DOHH2 (cell line): ENCODE data around the gene DDX5.

Experiments used
- H3F3A ChIP-seq: fragments of 200-600 bp; sonication (generic), shearing (Covaris generic); 2 replicates; pipeline ENCODE4 v1.6.0; 2016; ENCODE audit warnings: antibody characterized with exemption, mild to moderate bottlenecking; ENCODE audit not compliant: control insufficient read depth, insufficient read depth
- H3K27ac ChIP-seq: fragments of 200-600 bp; sonication (generic); 2 replicates; pipeline ENCODE4 v1.5.1; 2014; ENCODE audit warnings: low read depth, mild to moderate bottlenecking, low read length, moderate library complexity
- H3K27me3 ChIP-seq: fragments of 200-600 bp; sonication (generic); 2 replicates; pipeline ENCODE4 v1.6.1; 2014; ENCODE audit warnings: mild to moderate bottlenecking, low read length, mixed read lengths; ENCODE audit not compliant: control insufficient read depth
- H3K36me3 ChIP-seq: fragments of 200-600 bp; sonication (generic); 2 replicates; pipeline ENCODE4 v1.6.1; 2014; ENCODE audit warnings: mild to moderate bottlenecking, low read length, moderate library complexity, mixed read lengths; ENCODE audit not compliant: control insufficient read depth
- H3K4me1 ChIP-seq: fragments of 200-600 bp; sonication (generic); 2 replicates; pipeline ENCODE4 v1.6.1; 2014; ENCODE audit warnings: mild to moderate bottlenecking, low read length, mixed read lengths; ENCODE audit not compliant: control insufficient read depth
- H3K4me2 ChIP-seq: fragments of 200-600 bp; sonication (generic); 2 replicates; pipeline ENCODE4 v1.6.0; 2014; ENCODE audit warnings: mild to moderate bottlenecking, low read length, moderate library complexity
- H3K4me3 ChIP-seq: fragments of 200-600 bp; sonication (generic); 2 replicates; pipeline ENCODE4 v1.5.1; 2014; ENCODE audit warnings: mild to moderate bottlenecking, low read length, mixed read lengths
- H3K79me2 ChIP-seq: fragments of 200-600 bp; sonication (generic); 2 replicates; pipeline ENCODE4 v1.6.1; 2014; ENCODE audit warnings: mild to moderate bottlenecking, low read length, mixed read lengths; ENCODE audit not compliant: control insufficient read depth
- H3K9me2 ChIP-seq: fragments of 200-600 bp; sonication (generic); replicated peaks from 2 replicates; pipeline ENCODE4 v1.6.1; 2014; ENCODE audit warnings: mild to moderate bottlenecking, low read length, mixed read lengths; ENCODE audit not compliant: control insufficient read depth
- H3K9me3 ChIP-seq: fragments of 200-600 bp; sonication (generic); 2 replicates; pipeline ENCODE4 v1.6.1; 2014; ENCODE audit warnings: antibody characterized with exemption, low read length, mixed read lengths; ENCODE audit not compliant: control insufficient read depth, insufficient read depth
- H4K20me1 ChIP-seq: fragments of 200-600 bp; sonication (generic); 2 replicates; pipeline ENCODE4 v1.6.0; 2014; ENCODE audit warnings: low read depth, mild to moderate bottlenecking, antibody characterized with exemption, low read length, moderate library complexity; ENCODE audit not compliant: control insufficient read depth, insufficient read depth
- CTCF ChIP-seq: fragments of 200-600 bp; sonication (generic); IDR thresholded peaks from one replicate; pipeline ENCODE4 v1.5.1; 2014; ENCODE audit warnings: antibody characterized with exemption, mild to moderate bottlenecking, low read depth, low read length; ENCODE audit not compliant: poor library complexity, severe bottlenecking
- EZH2phosphoT487 ChIP-seq: fragments of 200-600 bp; sonication (generic); IDR thresholded peaks from 2 replicates; pipeline ENCODE4 v1.6.1; 2017; ENCODE audit warnings: borderline replicate concordance, mild to moderate bottlenecking, antibody characterized with exemption, low read length, moderate library complexity, mixed read lengths

The DDX5 gene

GRCh38 chr17:64515419-64515818 lies 9.3 kb upstream of the DDX5 start:
- peaks cover 93% of the 10 kb centered on the region for H3K36me3 ChIP-seq
- H4K20me1 ChIP-seq = no peaks in the 10 kb centered on the region; the same call in 1 of the 2 replicates
- H3F3A ChIP-seq = peaks cover 4% of the 10 kb centered on the region; the same call in 1 of the 2 replicates
- no peak overlapping the region for H3K27ac ChIP-seq
- no peak overlapping the region for H3K4me3 ChIP-seq
- TF ChIP-seq EZH2phosphoT487 = no peak
- no peak for TF ChIP-seq CTCF
- H3K79me2 ChIP-seq = peaks cover 30% of the 10 kb centered on the region
- no peaks in the 10 kb centered on the region for H3K9me2 ChIP-seq
- H3K4me1 ChIP-seq = no peaks in the 10 kb centered on the region
- no peaks in the 10 kb centered on the region for H3K27me3 ChIP-seq
- no peaks in the 10 kb centered on the region for H3K9me3 ChIP-seq
- H3K4me2 ChIP-seq = no peak overlapping the region

GRCh38 chr17:64509179-64509578 lies 3.1 kb upstream of the DDX5 start:
- Histone ChIP-seq H3F3A (peaks cover 16% of the 10 kb centered on the region), H3K27me3 (no peaks in the 10 kb centered on the region), H3K36me3 (peaks cover 86% of the 10 kb centered on the region), H3K27ac (no peak overlapping the region), H3K4me2 (peak overlapping the region; percentile 2; the same call in 1 of the 2 replicates), H3K4me1 (peaks cover 21% of the 10 kb centered on the region), H3K79me2 (peaks cover 69% of the 10 kb centered on the region), H3K4me3 (no peak overlapping the region), H4K20me1 (peaks cover 24% of the 10 kb centered on the region), H3K9me2 (no peaks in the 10 kb centered on the region), H3K9me3 (no peaks in the 10 kb centered on the region)
- no peak for TF ChIP-seq EZH2phosphoT487
- TF ChIP-seq CTCF = no peak

GRCh38 chr17:64508683-64509082 lies 2.6 kb upstream of the DDX5 start:
- Histone ChIP-seq H3K36me3 (peaks cover 86% of the 10 kb centered on the region), H3K27ac (no peak overlapping the region), H3K4me3 (peak overlapping the region; percentile 100), H3K79me2 (peaks cover 74% of the 10 kb centered on the region), H3K9me2 (no peaks in the 10 kb centered on the region), H3K9me3 (no peaks in the 10 kb centered on the region), H4K20me1 (peaks cover 29% of the 10 kb centered on the region), H3K4me2 (peak overlapping the region; percentile 93), H3K4me1 (peaks cover 26% of the 10 kb centered on the region), H3K27me3 (no peaks in the 10 kb centered on the region), H3F3A (peaks cover 21% of the 10 kb centered on the region)
- TF ChIP-seq CTCF (no peak), EZH2phosphoT487 (no peak)

- no peaks in the 10 kb centered on the region for H3K9me3 ChIP-seq
- peak overlapping the region; percentile 100 for H3K4me3 ChIP-seq
- H3K36me3 ChIP-seq = peaks cover 86% of the 10 kb centered on the region
- H3K27me3 ChIP-seq = no peaks in the 10 kb centered on the region
- H3K27ac ChIP-seq = peak overlapping the region; percentile 89
- H4K20me1 ChIP-seq = peaks cover 41% of the 10 kb centered on the region
- no peaks in the 10 kb centered on the region for H3K9me2 ChIP-seq
- TF ChIP-seq EZH2phosphoT487 = no peak
- TF ChIP-seq CTCF = peak; percentile 66
- H3F3A ChIP-seq = peaks cover 34% of the 10 kb centered on the region
- peaks cover 39% of the 10 kb centered on the region for H3K4me1 ChIP-seq
- H3K79me2 ChIP-seq = peaks cover 79% of the 10 kb centered on the region
- peak overlapping the region; percentile 93 for H3K4me2 ChIP-seq
Measured at GRCh38 chr17:64507413-64507782, 1.3 kb upstream of the DDX5 start.
